ENCODE results near the gene SORCS1.

The SORCS1 gene

DNA sequence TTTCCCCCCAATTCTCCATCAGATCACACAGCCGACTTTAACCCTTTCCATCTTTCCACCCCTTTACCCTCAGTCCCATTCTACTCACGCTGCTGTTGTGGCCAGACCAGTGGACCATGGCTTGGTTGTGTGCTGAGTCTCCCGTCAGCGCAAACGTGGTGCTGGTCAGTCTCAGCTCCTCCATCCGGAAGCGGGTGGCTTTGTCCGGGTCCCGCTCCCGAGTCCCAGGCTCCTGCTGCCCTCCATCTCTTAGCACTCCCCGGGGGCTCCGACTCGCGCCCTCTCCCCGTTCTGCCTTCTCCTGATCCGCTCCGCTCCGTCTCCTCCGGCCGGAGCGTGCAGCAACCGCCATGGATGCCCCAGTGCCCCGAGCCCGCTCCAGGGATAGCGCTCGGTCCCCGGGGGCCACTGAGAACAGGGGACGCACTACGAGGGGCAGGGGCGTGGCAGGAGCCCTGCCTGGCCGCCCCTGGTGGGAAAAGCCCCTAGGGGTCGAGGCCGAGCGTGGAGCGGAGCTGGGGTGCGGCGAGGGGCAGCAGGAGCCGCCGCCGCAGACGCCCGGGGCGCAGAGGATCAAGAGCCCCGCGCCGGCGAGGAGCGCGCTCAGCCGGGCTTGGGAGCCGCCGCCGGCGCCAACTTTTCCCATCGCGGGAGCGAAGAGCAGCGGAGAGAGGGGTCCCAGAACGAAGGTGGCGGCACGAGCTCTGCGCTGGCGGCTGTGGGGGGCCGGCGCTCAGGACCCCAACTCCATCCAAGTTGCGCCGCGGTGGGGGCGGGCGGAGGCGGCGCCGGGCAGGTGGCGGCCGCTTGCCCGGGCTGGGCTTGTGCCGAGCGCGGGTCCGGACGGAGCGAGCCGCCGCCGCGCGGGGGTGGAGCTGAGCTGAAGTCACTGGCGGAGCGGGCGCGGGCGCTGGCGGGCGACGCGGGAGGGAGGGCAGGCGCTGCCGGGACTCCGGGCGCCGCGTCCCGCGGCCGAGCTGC, at the start of gene SORCS1:
SORCS1 (minus strand) TSS at position 826 of the 981 bp plus-strand sequence.
- DNase-seq = no peak

- no peak for DNase-seq
These were observed 49.8 kb upstream of the SORCS1 start for GRCh38 chr10:107214261-107214660.

GRCh38 chr10:107213861-107214260, 49.4 kb upstream of the SORCS1 start:
- DNase-seq = no peak

GRCh38 chr10:107206833-107207232, 42.3 kb upstream of the SORCS1 start:
- DNase-seq = no peak

GRCh38 chr10:107169516-107169915, 5.0 kb upstream of the SORCS1 start:
- DNase-seq = no peak

DNA sequence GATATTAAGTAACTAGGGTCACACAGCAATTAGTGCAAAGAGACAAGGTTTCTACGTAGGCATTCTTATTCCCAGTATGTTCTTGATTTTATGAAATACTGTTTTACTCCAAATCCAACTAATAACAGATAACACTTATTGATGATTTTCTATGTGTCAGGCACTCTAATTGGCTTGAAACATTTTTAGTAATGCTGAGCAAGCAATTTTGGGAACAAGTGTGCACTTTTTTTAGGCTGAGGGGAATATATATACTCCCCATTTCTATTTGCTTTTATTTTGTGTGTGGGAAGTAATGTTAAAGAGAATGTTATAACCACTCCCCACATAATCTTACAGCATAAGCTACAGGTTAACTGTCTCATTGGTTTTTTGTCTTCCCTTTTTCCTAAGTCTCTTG, 4.2 kb upstream of the SORCS1 start:
- no peak for DNase-seq

DNA sequence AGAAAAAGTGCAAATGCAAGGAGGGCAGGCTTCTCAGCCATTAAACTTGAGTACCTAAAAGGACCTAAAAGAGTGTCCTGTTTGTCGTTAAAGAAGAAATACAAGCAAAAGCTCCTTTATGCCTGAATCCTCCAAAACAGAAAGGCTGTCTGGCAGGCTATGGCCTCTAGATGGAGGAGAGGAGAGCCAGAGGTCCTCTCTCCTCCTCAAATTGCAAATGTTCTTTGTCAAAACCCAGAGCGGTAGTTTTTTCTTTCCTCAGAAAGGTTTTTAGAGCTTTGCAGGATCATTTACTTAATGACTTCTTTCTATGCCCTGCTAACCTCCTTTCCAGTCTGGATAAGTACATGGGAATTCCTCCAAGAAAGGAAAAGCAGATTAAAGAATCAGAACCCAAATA, 1.9 kb upstream of the SORCS1 start:
- no peak for DNase-seq

- no peak for DNase-seq
These were observed 486 bp upstream of the SORCS1 start for GRCh38 chr10:107164992-107165391.

DNA sequence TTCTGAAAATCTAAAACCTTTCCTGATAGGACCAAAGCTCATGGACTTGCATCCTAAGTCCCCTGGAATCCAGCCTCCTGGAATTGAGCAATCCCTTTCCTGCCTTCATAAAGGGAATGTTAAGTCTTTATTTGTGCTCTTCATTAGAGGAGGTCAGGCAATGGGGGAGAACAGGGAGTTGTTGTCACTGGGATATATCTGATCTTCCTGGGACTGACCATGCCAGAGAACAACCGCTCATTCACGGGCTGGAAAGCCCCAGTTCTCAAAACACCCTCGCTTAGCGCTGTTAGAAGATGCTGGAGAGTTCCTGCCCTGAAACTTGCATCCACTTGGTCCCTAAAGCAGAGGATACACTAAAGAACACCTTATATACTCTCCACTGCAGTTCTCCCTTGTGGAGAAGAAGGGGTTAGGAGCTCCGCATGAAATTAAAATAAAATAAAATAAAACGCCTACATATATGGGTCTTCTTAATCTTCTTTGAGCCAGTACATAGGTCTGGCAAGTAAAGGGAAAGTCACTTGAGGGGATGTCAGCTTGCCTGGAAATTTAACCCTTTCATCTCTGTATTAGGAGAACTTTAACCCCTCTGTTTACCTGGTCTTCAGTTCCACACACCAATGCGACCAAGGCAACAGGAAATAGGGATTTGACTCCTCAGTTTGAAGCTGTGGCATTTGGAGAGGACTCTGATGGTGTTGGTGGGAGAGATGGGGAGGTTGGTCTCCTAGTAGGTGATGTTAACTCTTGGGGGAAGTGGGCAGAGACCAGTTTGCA, 1.2 kb downstream of the SORCS1 start:
- no peak for DNase-seq

DNA sequence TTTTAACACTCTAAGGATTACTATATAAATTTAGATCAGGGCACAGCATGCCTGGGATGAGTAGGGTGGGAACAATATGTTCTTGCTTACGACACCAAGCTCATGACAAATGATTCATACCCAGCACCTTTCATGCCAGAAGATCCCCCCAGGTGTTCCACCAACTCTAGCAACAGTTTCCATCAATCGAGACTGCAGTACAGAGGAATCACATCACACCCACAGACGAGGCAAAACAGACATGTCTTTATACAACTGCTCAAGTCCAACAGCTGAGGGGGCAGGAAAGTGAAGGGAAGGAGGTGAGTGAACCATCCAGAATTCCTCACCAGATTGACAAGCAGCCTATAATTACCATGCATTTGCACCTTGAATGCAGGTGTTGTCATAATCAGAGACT, 3.6 kb downstream of the SORCS1 start:
- DNase-seq = no peak

DNA sequence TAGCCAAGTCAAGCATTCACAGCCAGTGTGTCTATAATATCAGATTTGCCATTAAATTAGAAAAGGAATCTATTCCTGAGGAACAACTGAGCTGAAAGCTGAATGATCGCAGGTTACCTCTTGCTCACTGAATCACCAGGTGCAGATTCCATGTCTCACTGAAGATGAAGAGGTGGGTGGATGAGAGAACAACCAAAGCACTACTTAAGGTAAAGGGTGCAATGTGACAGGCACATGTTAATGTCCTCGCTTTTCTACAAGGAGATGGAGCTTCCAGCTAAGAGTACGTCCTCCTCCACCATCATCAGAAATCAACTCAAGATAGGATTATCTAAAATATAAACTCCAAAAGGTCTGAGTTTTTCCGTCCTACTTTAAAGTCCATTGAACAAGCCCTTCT, 4.6 kb downstream of the SORCS1 start:
- no peak for DNase-seq

GRCh38 chr10:107157071-107157470, 7.4 kb downstream of the SORCS1 start:
- no peak for DNase-seq

GRCh38 chr10:107152087-107152486, 12.4 kb downstream of the SORCS1 start:
- DNase-seq = no peak

DNA sequence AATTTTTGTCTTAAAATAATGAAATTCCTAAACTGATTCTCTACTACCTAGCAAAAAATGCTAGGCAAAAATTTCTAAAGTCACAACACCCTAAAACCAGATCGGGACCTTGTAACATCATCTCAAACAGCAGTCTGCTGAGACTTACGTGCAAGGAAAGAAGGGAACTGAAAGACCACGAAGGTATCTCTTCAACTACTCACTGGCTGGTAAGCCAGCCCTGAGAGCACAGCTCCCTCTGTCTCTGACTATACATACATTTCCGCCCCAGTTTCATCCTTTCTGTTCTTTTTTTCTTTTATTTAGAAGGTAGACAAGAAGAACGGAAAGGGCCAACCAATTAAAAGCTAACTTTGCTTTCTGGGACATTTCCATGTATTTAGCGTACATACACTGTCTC, 15.6 kb downstream of the SORCS1 start:
- no peak for DNase-seq

DNA sequence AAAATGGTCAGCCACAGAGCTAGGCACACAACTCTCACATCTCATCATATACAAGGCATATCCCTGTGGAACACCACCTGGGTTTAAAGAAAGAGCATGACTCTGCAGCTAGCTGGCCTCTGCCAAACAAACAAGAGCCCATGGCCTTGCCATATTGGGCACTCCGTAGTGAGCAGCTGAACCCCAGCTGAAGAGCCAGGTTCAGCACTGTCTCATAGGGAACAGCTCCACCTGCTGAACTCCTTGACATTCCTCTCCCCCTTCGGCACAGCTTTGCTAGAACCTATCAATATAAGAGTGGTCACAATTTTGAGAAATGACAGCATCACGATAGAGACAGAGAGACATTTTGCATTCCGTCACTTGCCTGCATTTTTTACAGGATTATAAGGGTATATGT, 20.0 kb downstream of the SORCS1 start:
- no peak for DNase-seq

DNA sequence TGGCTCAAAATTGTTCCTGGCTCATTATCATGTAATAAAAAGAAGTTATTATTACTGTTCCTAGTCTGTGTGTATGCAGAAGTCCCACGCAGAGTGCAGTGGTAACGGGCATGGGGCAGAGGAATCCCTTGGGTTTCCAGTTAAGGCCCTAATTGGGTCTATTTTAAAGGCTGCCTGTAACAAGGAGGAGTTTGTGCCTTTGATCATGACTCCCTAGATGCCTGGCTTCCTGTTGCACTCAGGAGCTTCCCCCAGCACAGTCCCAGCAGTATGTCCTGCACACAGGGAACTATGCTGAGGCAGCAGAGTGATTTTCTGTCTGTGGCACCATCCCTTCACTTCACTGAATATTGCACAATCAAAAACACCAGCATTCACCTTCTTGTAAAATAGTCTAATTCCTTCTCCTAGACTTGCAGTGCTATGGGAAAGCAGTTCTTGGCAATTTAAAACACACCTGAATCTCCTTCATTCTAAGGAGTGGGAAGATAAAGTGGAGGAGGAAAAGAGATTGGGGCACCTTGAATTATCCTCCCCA, 22.9 kb downstream of the SORCS1 start:
- no peak for DNase-seq

- DNase-seq = no peak
These were observed 25.3 kb downstream of the SORCS1 start for GRCh38 chr10:107139237-107139636.

DNA sequence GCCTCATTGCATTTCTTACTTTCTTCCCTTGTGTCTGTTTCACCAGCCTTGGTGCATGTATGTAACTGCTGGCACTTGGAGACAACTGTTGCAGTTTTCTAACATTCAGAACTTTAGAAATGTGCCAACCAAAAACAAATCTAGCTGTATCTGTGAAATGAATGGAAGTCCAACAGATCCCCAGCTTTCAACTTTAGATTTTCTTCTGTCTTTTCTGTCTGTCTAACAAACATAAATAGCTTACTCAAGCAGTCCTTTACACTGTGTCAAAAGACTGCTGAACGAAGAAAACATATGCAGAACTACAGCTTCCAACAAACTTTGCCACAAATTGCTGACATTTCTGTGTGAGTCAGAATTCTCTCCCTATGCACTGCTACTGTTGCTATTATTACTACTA, 30.9 kb downstream of the SORCS1 start:
- no peak for DNase-seq

DNA sequence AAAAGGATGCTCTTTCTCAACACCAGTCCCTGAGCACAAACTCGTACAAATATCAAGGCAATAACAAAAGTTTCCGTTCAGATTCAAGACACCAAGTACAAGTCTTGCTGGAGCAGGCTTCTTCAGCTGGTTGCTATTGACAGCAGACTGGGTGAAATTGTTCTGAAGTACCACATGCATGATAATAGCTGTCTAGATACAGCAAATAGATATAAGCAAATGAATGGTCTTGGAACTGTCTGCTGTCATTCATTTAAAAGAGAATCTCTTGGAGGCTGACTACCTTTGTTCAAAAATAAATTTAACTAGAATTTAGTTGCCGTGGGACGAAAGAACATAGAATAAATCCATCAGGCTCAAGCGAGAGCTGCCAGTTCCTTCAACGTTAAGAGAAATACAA, 35.5 kb downstream of the SORCS1 start:
- DNase-seq = no peak

DNA sequence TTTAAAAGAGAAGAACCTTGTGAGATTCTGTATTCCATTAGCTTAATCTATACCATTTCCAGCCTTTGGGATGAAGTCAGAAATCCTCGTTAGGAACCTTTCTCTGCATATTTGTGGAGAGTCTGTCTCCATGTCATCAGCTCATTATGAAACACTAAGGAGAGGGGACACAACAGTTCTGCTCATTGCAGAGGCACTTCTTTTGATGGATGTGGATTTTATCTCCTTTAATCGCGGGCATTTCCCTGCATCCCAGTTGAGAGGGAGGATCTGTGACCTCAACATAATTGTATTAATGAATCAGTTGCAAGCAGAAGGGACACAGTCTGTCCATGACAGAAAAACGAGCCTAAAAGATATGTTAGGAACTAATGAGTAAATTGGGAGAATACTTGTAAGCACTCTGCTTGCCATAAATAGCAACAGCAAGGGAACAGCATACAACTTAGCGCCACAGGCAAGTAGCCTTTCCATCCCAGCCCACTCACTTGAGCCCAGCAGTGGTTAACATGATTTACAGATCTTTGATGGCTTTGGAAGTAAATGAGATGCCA, 37.9 kb downstream of the SORCS1 start:
- DNase-seq = no peak

GRCh38 chr10:107122703-107123102, 41.8 kb downstream of the SORCS1 start:
- DNase-seq = no peak

DNA sequence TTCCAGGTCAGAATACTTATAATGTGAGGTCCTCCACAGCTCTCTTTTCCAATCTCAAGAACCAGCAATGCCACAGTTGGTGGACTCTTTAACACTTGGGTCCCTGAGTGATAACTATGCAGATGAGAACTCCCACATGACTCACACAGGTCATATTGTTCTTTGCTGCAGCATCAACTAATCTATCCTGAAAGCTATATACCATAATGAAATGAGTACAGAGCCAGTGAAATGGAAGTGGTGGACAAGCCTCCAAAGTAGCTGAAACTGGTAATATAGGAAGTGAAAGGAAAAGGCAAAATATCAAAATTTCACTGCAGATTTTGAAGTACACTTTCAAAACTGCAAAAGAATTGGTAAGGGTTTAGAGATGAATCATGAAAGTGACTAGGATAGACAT, 45.6 kb downstream of the SORCS1 start:
- no peak for DNase-seq

DNA sequence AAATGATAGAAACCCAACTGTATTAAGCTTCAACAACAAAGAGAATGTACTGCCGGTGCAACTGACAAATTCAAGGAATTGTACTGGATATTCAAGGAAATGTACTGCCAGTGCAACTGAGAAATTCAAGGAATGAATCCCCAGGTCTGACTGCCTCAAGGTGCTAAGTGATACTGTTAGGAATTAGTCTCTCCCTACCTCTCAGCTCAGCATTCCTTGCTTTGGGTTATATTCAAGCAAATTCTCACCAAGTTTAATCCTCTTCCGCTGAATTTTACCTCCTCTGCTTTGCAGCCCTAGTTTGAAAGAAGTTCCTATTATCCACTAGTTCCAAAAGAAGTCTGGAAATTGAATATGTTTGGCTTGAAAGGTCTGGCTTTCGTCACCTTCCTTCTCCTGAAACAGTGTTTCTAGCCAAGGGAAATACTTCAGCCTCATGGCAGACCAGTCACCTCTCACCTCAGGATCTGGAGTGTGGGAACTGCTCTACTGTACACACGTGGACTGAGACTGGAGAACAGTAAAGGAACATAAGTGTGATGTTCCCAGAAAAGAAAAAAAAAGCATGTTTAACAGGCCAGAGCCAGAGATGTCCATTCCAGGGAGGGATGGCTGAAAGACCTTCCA, 60.4 kb downstream of the SORCS1 start:
- DNase-seq = no peak
